GM23338 (cell line): ENCODE data around the gene SPIRE2. TPM values are rescaled to one million over a fixed set of nuclear protein-coding genes. Genes with fewer than 3 reads are reported as not detected.

Source experiments
- ATAC-seq: fragments of 200-7000 bp; cut with Tn5 transposase; 3 replicates; pipeline ENCODE4 v1.9.1; 2020
- DNase-seq: peaks from one replicate; pipeline ENCODE4 v3.0.0-alpha.2; 2015; ENCODE audit warnings: low spot score
- H2AFZ ChIP-seq: fragments of 200-600 bp; sonication (generic); 2 replicates; pipeline ENCODE4 v1.8.0; 2016; ENCODE audit warnings: antibody characterized with exemption, mild to moderate bottlenecking, moderate library complexity
- H3F3A ChIP-seq: fragments of 200-600 bp; sonication (generic); replicated peaks from 2 replicates; pipeline ENCODE4 v1.8.0; 2017; ENCODE audit warnings: antibody characterized with exemption, mixed run types, low read depth
- H3K27ac ChIP-seq: fragments of 200-600 bp; sonication (generic); 2 replicates; pipeline ENCODE4 v1.6.1; 2016; ENCODE audit warnings: low read depth
- H3K27me3 ChIP-seq: fragments of 200-600 bp; sonication (generic); 2 replicates; pipeline ENCODE4 v1.8.0; 2016; ENCODE audit warnings: mild to moderate bottlenecking, mixed run types, moderate library complexity; ENCODE audit not compliant: insufficient read depth
- H3K36me3 ChIP-seq: fragments of 200-600 bp; sonication (generic); 2 replicates; pipeline ENCODE4 v1.8.0; 2016; ENCODE audit warnings: mild to moderate bottlenecking; ENCODE audit not compliant: insufficient read depth
- H3K4me1 ChIP-seq: fragments of 200-600 bp; sonication (generic); 2 replicates; pipeline ENCODE4 v1.8.0; 2016; ENCODE audit warnings: mild to moderate bottlenecking, moderate library complexity; ENCODE audit not compliant: insufficient read depth
- H3K4me2 ChIP-seq: fragments of 200-600 bp; sonication (generic); 2 replicates; pipeline ENCODE4 v1.7.1; 2017; ENCODE audit warnings: mixed run types
- H3K4me3 ChIP-seq: fragments of 200-600 bp; sonication (generic); 2 replicates; pipeline ENCODE4 v1.6.1; 2016; ENCODE audit warnings: mixed run types
- H3K79me2 ChIP-seq: fragments of 200-600 bp; sonication (generic); replicated peaks from 2 replicates; pipeline ENCODE4 v1.8.0; 2017; ENCODE audit warnings: mild to moderate bottlenecking; ENCODE audit not compliant: insufficient read depth
- H3K9me2 ChIP-seq: fragments of 200-600 bp; sonication (generic); 2 replicates; pipeline ENCODE4 v1.8.0; 2017; ENCODE audit not compliant: insufficient read depth
- H4K20me1 ChIP-seq: fragments of 200-600 bp; sonication (generic); replicated peaks from 2 replicates; pipeline ENCODE4 v1.8.0; 2017; ENCODE audit warnings: mild to moderate bottlenecking; ENCODE audit not compliant: insufficient read depth
- H3K27ac Mint-ChIP-seq: 2 replicates; pipeline ENCODE4 v1.8.0; 2020; ENCODE audit warnings: inconsistent platforms, mild to moderate bottlenecking, moderate library complexity, mixed read lengths
- H3K27me3 Mint-ChIP-seq: 3 replicates; pipeline ENCODE4 v1.8.0; 2022; ENCODE audit warnings: low read depth, mild to moderate bottlenecking, moderate library complexity, mixed read lengths, inconsistent platforms; ENCODE audit not compliant: insufficient read depth, poor library complexity
- H3K36me3 Mint-ChIP-seq: 3 replicates; pipeline ENCODE4 v1.8.0; 2021; ENCODE audit warnings: low read depth, mild to moderate bottlenecking, inconsistent platforms, moderate library complexity, mixed read lengths
- H3K4me1 Mint-ChIP-seq: 3 replicates; pipeline ENCODE4 v1.8.0; 2020; ENCODE audit warnings: mild to moderate bottlenecking, inconsistent platforms, mixed read lengths
- H3K4me3 Mint-ChIP-seq: 3 replicates; pipeline ENCODE4 v1.8.0; 2021; ENCODE audit warnings: moderate library complexity, mild to moderate bottlenecking, inconsistent platforms, mixed read lengths
- H3K9me3 Mint-ChIP-seq: 3 replicates; pipeline ENCODE4 v1.8.0; 2020; ENCODE audit warnings: moderate library complexity, mild to moderate bottlenecking, inconsistent platforms, mixed read lengths
- CREB1 ChIP-seq: fragments of 250-450 bp; sonication (Bioruptor Pico); IDR thresholded peaks from 2 replicates; pipeline ENCODE4 v1.5.0; 2020; ENCODE audit warnings: low read depth, mild to moderate bottlenecking, moderate library complexity
- CTCF ChIP-seq, 2 experiments: fragments of 200-600 bp in 1 of 2; sonication (generic) in 1 of 2; conservative IDR thresholded peaks; 2 replicates each; pipeline versions ENCODE4 v1.5.1 to v1.6.1; 2016 to 2017; ENCODE audit warnings: antibody characterized with exemption in 2 of 2, low read depth in 2 of 2, mild to moderate bottlenecking in 2 of 2, moderate library complexity in 1 of 2
- EZH2 ChIP-seq: fragments of 200-600 bp; sonication (generic); IDR thresholded peaks from one replicate; pipeline ENCODE4 v1.8.0; 2017; ENCODE audit warnings: antibody characterized with exemption, mild to moderate bottlenecking, low read depth; ENCODE audit not compliant: unreplicated experiment
- EZH2phosphoT487 ChIP-seq: fragments of 200-600 bp; sonication (generic); IDR thresholded peaks from one replicate; pipeline ENCODE4 v1.8.1; 2018; ENCODE audit warnings: antibody characterized with exemption; ENCODE audit not compliant: unreplicated experiment
- JUNB ChIP-seq: IDR thresholded peaks from one replicate; pipeline ENCODE4 v1.6.1; 2016; ENCODE audit warnings: antibody characterized with exemption; ENCODE audit not compliant: unreplicated experiment
- NANOG ChIP-seq: IDR thresholded peaks from 2 replicates; pipeline ENCODE4 v1.6.1; 2016; ENCODE audit warnings: antibody characterized with exemption, borderline replicate concordance
- POLR2AphosphoS5 ChIP-seq: IDR thresholded peaks from 2 replicates; pipeline ENCODE4 v1.6.1; 2016; ENCODE audit warnings: antibody characterized with exemption, low read depth
- STAT1 ChIP-seq: IDR thresholded peaks from one replicate; pipeline ENCODE4 v1.6.1; 2016; ENCODE audit warnings: antibody characterized with exemption; ENCODE audit not compliant: unreplicated experiment
- ZNF114 ChIP-seq: fragments of 250-450 bp; sonication (Bioruptor Pico); IDR thresholded peaks from 2 replicates; pipeline ENCODE4 v1.5.0; 2020; ENCODE audit warnings: mild to moderate bottlenecking, moderate library complexity
- ZNF331 ChIP-seq: fragments of 250-450 bp; sonication (Bioruptor Pico); IDR thresholded peaks from 2 replicates; pipeline ENCODE4 v1.5.0; 2020; ENCODE audit warnings: low read depth, mild to moderate bottlenecking, moderate library complexity
- polyA plus RNA-seq: library from polyadenylated mRNA; unstranded; fragments of >200 nt; fragmentation: Nextera tagmentation; extraction: Ambion mirVana; gene quantifications from 2 replicates; pipeline ENCODE4 v1.2.1, GENCODE V29; 2016
- total RNA-seq: library from RNA; depleted of rRNA; stranded (reverse); fragments of >200 nt; shearing (Covaris generic); gene quantifications from 2 replicates; pipeline ENCODE4 v1.2.3, GENCODE V29; 2014
- TF ChIP-seq, protein P1 (sequence below): IDR thresholded peaks from one replicate; pipeline ENCODE4 v1.6.1; 2018; ENCODE audit warnings: antibody characterized with exemption; ENCODE audit not compliant: unreplicated experiment
- TF ChIP-seq, protein P2 (sequence below): IDR thresholded peaks from 2 replicates; pipeline ENCODE4 v1.6.1; 2016; ENCODE audit warnings: antibody characterized with exemption
- TF ChIP-seq, protein P3 (sequence below): fragments of 250-450 bp; sonication (Bioruptor Pico); IDR thresholded peaks from 2 replicates; pipeline ENCODE4 v1.5.0; 2020; ENCODE audit warnings: mild to moderate bottlenecking, moderate library complexity

Gene SPIRE2
- total and polyA plus RNA-seq, 2 experiments from 2014 or later, result 5.0 to 15.2 TPM

- DNase-seq (no peak), ATAC-seq (no peak)
- peaks cover 1% of the 10 kb centered on the region for H3K27me3 Mint-ChIP-seq
- H3K9me3 Mint-ChIP-seq, result no peaks in the 10 kb centered on the region; the same call in 2 of the 3 replicates
- no peaks in the 10 kb centered on the region for H3K9me2 ChIP-seq
- H3K27ac Mint-ChIP-seq, result no peak overlapping the region
- H3K4me3 ChIP-seq, result no peak overlapping the region
- no peak overlapping the region for H3K27ac ChIP-seq
- TF ChIP-seq STAT1 (no peak), EZH2 (no peak), JUNB (no peak), POLR2AphosphoS5 (no peak), CREB1 (CRISPR knock-in tag) (no peak), EZH2phosphoT487 (no peak), ZNF331 (CRISPR knock-in tag) (no peak), ZNF114 (no peak), NANOG (no peak), CTCF (conservative IDR thresholded peaks at IDR 0.05; ENCODE audit: low read depth in 2 of 2) (no peak)
- TF ChIP-seq, protein P1, sequence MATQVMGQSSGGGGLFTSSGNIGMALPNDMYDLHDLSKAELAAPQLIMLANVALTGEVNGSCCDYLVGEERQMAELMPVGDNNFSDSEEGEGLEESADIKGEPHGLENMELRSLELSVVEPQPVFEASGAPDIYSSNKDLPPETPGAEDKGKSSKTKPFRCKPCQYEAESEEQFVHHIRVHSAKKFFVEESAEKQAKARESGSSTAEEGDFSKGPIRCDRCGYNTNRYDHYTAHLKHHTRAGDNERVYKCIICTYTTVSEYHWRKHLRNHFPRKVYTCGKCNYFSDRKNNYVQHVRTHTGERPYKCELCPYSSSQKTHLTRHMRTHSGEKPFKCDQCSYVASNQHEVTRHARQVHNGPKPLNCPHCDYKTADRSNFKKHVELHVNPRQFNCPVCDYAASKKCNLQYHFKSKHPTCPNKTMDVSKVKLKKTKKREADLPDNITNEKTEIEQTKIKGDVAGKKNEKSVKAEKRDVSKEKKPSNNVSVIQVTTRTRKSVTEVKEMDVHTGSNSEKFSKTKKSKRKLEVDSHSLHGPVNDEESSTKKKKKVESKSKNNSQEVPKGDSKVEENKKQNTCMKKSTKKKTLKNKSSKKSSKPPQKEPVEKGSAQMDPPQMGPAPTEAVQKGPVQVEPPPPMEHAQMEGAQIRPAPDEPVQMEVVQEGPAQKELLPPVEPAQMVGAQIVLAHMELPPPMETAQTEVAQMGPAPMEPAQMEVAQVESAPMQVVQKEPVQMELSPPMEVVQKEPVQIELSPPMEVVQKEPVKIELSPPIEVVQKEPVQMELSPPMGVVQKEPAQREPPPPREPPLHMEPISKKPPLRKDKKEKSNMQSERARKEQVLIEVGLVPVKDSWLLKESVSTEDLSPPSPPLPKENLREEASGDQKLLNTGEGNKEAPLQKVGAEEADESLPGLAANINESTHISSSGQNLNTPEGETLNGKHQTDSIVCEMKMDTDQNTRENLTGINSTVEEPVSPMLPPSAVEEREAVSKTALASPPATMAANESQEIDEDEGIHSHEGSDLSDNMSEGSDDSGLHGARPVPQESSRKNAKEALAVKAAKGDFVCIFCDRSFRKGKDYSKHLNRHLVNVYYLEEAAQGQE, result no peak
- TF ChIP-seq, protein P2, sequence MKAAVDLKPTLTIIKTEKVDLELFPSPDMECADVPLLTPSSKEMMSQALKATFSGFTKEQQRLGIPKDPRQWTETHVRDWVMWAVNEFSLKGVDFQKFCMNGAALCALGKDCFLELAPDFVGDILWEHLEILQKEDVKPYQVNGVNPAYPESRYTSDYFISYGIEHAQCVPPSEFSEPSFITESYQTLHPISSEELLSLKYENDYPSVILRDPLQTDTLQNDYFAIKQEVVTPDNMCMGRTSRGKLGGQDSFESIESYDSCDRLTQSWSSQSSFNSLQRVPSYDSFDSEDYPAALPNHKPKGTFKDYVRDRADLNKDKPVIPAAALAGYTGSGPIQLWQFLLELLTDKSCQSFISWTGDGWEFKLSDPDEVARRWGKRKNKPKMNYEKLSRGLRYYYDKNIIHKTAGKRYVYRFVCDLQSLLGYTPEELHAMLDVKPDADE, result no peak
- TF ChIP-seq, protein P3, sequence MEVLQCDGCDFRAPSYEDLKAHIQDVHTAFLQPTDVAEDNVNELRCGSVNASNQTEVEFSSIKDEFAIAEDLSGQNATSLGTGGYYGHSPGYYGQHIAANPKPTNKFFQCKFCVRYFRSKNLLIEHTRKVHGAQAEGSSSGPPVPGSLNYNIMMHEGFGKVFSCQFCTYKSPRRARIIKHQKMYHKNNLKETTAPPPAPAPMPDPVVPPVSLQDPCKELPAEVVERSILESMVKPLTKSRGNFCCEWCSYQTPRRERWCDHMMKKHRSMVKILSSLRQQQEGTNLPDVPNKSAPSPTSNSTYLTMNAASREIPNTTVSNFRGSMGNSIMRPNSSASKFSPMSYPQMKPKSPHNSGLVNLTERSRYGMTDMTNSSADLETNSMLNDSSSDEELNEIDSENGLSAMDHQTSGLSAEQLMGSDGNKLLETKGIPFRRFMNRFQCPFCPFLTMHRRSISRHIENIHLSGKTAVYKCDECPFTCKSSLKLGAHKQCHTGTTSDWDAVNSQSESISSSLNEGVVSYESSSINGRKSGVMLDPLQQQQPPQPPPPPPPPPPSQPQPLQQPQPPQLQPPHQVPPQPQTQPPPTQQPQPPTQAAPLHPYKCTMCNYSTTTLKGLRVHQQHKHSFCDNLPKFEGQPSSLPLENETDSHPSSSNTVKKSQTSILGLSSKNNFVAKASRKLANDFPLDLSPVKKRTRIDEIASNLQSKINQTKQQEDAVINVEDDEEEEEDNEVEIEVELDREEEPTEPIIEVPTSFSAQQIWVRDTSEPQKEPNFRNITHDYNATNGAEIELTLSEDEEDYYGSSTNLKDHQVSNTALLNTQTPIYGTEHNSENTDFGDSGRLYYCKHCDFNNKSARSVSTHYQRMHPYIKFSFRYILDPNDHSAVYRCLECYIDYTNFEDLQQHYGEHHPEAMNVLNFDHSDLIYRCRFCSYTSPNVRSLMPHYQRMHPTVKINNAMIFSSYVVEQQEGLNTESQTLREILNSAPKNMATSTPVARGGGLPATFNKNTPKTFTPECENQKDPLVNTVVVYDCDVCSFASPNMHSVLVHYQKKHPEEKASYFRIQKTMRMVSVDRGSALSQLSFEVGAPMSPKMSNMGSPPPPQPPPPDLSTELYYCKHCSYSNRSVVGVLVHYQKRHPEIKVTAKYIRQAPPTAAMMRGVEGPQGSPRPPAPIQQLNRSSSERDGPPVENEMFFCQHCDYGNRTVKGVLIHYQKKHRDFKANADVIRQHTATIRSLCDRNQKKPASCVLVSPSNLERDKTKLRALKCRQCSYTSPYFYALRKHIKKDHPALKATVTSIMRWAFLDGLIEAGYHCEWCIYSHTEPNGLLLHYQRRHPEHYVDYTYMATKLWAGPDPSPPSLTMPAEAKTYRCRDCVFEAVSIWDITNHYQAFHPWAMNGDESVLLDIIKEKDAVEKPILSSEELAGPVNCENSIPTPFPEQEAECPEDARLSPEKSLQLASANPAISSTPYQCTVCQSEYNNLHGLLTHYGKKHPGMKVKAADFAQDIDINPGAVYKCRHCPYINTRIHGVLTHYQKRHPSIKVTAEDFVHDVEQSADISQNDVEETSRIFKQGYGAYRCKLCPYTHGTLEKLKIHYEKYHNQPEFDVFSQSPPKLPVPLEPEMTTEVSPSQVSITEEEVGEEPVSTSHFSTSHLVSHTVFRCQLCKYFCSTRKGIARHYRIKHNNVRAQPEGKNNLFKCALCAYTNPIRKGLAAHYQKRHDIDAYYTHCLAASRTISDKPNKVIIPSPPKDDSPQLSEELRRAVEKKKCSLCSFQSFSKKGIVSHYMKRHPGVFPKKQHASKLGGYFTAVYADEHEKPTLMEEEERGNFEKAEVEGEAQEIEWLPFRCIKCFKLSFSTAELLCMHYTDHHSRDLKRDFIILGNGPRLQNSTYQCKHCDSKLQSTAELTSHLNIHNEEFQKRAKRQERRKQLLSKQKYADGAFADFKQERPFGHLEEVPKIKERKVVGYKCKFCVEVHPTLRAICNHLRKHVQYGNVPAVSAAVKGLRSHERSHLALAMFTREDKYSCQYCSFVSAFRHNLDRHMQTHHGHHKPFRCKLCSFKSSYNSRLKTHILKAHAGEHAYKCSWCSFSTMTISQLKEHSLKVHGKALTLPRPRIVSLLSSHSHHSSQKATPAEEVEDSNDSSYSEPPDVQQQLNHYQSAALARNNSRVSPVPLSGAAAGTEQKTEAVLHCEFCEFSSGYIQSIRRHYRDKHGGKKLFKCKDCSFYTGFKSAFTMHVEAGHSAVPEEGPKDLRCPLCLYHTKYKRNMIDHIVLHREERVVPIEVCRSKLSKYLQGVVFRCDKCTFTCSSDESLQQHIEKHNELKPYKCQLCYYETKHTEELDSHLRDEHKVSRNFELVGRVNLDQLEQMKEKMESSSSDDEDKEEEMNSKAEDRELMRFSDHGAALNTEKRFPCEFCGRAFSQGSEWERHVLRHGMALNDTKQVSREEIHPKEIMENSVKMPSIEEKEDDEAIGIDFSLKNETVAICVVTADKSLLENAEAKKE (CRISPR knock-in tag), result no peak
- peaks cover 6% of the 10 kb centered on the region for H4K20me1 ChIP-seq
- peaks cover 9% of the 10 kb centered on the region; the same call in 2 of the 3 replicates for H3K36me3 Mint-ChIP-seq
- H3K27me3 ChIP-seq, result no peaks in the 10 kb centered on the region
- no peaks in the 10 kb centered on the region for H3K36me3 ChIP-seq
- H3K4me1 ChIP-seq, result no peaks in the 10 kb centered on the region
- H3K4me1 Mint-ChIP-seq, result no peaks in the 10 kb centered on the region
- H3K4me3 Mint-ChIP-seq, result no peak overlapping the region
- H2AFZ ChIP-seq, result no peak overlapping the region
- no peak overlapping the region for H3K4me2 ChIP-seq
- H3F3A ChIP-seq, result peaks cover 8% of the 10 kb centered on the region; the same call in 1 of the 2 replicates
- no peaks in the 10 kb centered on the region for H3K79me2 ChIP-seq
These were observed 31.3 kb downstream of the SPIRE2 start for GRCh38 chr16:89859615-89860007.
